HG03066 (cell line): ENCODE measurements around the gene ABTB1.

Experiments
- ATAC-seq: cut with Tn5 transposase; IDR thresholded peaks from one replicate; pipeline ENCODE4 v1.9.1; 2021; ENCODE audit warnings: low read depth; ENCODE audit not compliant: unreplicated experiment

Gene ABTB1

DNA sequence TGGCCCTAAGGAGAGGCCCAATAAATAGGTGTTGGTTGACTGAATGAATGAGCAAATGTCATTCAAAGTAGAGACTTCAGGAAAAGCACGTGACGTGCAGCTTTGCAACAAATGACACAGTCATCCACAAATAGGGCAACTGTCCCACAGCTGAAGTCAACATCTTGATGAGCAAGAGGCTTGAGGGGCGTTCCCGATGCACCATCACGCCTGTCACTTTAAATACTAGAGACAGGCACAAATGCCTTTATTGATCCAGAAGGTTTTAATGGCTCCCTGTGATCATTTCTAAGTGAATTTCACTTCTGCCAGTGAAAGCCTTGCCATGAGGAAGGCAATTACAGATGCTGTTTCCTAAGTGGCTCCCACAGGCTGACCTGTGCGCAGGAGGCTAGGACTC is 43.6 kb downstream of the ABTB1 start:
- no peak for ATAC-seq

DNA sequence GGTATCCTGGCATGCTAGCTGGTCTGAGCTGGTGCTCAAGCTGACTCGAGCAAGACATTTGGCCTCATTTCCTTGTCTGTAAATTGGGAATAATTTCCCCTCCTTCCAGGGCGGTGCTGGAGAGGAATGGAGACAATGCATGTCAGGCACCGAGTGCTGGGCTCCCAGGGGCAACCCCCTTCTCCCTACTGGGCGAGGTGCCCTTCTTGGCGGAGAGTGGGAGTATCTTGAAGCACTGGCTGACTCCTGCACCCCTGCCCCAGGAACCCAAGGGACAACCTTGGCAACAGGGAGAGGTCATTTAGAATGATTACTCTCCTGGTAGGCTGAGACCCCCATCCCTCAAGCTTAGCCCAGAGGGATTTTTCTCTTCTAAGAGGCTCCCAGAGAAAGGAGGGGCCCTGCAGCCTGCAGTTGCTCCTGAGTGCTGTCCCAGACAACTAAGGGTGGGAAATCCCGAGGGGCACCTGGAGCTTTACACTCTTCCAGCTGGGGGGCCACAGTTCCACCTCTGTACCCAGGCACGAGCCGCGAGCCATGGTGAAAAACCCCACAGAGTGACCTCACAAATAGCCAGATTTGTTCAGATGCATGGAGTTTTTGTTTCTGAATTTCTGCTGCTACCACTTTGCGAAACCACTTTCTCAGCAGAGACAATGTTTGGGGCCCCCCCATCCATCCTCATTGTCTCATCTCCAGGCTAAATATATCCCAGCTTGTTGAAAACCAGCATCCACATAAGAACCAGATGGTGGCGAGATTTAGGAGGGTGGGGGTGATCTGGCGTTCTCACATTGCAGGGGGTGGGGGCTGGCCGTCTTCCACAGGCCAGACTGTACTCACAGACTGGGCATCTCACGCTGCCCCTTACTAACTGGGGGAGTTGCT is 44.8 kb downstream of the ABTB1 start:
- ATAC-seq: no peak

DNA sequence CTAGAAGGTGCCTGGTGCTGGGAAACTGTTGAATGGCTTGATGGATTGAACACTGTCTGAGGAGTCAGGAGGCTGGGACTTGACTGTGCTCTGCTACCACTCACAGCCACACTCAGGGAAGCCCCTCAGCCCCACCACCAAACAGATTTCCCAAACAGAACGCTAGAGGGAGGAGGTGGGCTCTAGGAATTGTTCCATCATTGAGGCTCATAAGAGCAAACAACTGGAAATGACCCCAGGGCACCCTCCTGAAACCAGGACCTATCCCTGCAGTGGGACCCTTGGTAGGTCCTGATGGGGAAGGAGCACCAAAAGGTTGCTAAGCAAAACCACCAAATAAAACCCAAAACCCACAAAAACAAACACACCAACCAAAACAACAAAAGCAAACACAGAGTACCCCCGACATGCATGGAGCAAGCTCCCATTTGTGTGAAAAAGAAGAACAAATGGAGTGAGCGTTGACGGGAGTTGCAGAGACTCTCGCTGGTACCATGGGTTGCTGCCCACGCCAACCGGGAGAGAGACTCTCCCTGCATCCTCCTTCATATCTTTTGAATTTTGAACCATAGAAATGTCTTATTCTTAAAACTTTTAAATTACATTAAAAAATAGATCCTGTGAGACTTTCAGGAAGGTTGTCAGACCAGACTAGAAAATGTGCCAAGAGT is 45.6 kb downstream of the ABTB1 start:
- ATAC-seq: no peak

DNA sequence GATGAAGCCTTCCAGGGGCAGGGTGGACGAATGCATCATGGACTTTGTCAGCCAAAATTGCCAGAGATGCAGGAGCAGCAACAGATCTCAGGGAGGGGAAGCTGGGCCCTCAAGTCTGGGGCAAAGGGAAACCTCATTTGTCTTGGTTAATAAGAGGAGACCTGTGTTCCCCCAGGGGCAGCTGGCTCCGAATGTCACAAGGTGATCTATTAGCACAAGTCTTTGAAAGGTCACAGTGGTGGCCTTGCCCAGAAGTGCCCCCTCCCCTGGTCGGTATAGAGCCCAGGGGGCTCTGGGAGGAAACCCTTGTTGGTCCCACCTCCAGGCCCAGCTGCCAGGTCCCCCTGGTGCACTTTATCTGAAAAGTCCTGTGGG is 46.2 kb downstream of the ABTB1 start:
- ATAC-seq: no peak

DNA sequence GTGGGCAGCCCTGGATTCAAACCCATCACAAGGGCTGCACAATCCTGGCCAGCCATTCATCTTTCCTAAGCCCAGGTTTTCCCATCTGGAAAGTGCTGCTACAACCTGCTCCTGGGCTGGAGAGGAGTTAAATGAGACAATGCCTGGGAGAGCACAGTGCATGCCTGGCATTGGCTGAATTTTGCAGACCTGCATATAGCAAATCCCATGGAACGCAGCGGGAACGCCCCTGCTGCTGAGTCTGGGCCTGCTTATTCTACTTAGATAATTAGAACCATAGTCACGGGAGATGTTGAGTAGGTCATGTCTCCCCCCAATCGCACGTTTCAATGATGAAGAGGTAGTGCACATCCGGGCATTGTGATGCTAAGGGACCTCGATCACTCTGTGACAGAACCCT is 46.6 kb downstream of the ABTB1 start:
- ATAC-seq: no peak

DNA sequence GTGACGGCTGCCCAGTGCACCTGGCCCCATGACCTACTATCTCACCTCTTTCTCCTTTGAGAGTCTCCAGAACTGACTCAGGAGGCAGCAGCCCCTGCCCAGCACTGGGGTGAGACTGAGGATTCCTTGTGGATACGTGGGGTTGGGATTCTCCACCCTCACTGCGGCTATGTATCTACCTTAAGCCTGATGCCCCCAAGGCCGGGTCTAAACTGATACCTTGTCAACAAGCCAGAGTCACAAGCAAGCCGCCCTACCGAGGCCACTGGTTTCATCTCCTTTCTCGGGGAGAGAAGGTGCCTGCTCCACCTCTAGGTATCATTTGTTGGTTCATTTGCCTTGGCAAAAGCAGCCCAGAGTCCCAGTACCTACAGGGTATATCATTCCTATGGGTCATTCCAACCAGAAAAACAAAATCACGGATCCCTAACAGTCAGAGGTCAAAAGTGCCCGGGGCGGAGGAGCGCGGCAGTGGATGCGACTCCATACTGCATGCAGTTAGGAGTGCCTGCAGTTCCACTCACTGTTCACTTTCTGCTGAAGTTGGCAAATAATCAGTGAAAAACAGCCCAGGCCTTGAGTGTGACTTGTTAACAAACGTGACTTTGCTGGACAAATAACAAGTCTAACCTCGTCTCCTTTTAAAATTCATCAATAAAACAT is 47.5 kb downstream of the ABTB1 start:
- no peak for ATAC-seq

DNA sequence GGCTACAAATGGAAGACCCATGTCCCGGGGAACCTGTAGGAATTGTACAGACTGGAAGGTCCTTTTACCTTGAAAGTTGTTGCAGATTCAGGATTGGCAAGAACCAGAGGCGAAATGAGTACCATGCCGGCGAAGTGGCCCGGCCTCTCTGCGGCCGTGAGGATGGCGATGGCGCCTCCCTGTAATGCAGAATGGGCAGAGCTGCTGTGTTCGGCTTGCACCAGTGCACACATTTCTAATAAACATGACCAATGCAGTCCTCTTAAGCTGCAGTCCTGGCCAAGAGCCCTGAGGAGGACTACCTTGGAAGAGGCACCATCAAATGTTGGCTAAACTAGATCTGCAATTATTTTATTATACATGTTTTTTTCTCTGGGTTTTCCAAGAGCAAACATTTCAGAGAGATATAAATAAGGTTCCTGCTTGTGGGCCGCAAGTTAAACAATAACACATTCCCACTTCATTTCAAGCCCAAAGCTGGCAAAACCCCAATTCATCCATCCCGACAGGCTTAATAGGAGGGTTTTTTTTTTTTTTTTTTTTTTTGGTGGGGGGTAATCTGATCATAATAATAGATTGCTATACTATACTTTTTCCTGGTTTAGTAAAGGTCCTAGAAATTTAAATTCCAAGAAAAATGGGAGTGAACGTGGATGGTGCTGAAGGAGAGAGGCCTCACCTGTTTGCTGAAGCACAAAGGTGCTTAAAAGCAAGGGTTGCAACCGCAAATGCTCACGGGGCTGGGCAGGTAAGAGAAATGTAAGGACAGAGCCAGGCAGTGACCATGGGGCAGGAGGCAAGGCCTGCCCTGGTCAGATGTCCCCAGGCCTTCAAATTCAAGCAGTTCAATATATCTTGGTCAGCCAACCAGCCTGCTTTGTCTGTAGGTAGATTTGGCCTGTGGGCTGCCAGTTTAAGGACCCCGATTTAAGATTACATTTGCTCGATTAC is 48.5 kb downstream of the ABTB1 start:
- no peak for ATAC-seq

DNA sequence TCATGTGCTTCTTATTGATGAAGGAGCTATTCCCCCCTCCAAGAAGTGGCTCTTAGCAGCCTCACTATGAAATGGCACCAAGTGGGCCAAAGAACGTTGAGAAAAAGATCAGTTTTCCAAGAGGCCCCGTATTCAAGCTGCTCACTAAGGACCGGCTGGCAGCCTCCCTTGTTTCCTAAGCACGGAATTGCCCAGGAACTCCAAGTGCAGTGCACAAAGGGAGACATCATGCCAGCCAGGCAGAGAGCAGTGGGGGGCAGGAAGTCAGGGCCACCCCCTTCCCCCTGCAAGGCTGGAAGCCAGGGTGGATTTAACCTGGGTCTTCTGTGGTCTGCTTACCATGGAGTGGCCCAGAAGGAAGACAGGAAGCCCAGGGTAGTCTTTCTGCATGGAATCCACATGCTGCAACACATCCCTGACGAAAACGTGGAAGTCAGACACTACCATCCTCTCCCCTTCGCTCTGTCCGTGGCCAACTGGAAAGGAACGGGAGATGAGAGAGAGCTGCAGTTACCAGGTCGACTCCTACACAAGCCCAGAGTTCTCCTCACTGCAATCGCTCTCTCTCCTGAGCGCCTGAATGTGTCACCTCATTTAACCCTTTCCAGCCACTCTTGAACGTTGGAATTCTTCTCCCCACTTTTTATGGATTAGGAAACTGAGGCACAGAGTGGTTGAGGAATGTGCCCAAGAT is 49.5 kb downstream of the ABTB1 start:
- ATAC-seq: no peak

DNA sequence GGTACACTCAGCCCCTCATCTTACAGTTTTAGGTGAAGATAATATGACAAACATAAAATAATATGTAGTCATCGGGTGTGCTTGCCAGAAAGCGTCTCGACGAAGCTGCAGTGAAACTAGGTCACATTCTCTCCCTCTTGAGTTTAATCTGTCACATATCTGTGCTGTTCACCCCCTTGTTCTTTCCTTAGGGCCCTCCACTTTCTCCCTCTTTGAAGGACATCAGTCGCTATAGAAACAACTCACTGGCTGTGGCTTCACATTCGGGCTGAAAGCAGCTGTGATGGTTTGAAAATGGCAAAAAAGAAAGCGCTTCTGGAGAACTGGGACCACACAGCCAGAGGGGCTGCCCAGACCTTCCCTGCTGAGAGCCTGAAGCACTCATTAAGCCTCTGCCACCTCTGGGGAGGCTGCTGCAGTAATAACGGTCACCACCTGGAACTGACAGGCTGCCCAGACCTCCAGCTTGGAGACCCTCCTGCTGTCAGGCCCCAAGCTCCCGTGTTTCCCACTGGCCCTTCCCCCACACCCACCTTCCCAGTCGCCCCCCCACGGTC is 50.3 kb downstream of the ABTB1 start:
- ATAC-seq: no peak

DNA sequence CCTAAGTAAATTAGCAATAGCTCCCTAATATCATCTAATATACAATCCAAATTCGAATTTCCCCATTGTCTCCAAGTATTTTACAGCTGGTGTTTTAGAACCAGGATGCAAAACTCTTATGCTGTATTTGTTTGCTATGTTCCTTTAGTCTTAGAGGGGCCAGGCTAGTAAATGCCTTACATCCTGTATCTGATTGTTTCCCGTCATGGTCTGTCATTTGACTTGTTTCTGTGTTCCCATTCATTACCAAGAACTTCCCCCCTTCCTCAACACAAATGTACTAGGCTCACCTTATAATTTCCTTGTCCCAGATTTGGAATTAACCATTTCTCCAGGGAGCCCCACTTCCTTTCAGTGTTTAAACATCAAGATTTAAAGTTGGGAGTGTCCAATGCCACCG is 54.1 kb downstream of the ABTB1 start:
- ATAC-seq: no peak

DNA sequence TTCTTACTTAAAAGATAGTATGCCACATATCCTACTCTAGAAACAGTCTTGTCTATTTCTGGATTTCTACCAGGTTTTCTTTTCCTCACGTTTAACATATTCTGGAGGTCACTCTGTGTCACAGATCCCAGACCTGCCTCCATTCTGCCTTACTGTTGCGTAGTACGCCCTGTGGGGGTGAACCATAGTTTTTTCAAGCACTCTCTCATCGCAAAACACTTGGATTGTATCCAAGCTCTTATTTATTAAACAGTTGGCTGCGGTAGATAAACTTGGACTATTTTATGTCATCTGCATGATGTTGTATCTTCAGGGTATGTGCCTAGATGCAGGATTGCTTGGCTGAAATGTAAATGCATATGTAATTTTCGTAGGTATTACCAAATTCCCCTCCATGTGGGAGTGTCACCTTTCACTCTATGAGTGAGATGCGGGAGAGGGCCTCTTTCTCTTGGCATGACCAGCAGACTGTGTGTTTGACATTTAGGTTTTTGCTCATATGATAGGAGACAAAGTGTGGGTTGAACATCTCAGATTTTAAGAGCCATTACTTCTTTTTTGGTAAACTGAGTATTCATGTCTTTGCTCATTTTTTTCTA is 55.8 kb downstream of the ABTB1 start:
- no peak for ATAC-seq

DNA sequence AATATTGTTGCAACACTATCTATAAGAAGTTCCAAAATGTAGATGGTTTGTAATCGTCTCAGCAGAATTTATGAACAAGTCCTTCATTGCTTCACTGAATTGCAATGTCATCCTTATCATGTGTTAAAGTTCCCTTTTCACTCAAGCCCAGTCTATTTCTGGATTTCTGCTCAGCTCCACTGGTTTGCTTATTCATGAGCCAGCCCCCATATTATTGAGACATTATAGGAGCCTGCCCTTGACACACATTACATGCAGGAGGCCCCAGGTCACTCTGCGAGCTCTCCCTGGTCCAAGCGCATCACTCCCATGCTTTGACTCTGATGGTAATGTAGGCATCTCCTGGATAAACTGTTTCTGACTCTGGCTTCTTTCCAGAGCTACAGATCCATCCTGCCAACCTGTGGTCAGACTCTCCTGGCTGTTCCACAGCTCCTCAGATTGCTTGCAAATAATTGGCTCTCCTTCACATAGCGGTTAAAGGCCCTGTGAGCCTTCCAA is 56.9 kb downstream of the ABTB1 start:
- ATAC-seq: no peak

DNA sequence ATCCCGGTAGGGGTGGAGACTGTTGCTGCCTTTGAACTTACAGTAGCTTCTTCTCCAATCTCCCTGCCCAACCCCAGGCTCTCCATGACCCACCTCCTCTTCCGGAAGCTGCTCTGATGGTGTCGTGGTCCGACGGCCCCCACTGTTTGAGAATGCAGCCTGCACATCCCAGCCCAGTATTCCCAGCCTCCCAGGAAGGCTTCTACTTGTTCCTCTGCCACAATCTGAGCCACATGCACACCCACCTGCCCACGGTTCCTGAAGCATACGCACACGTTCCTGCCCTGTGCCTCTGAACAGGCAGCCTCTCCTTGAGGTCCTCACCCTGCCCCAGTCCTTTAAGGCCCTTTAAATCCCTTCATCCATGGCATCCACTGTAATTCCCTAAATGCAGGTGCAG is 57.4 kb downstream of the ABTB1 start:
- ATAC-seq: no peak
